ENCODE data around the gene MTHFD1L.

The MTHFD1L gene

DNA sequence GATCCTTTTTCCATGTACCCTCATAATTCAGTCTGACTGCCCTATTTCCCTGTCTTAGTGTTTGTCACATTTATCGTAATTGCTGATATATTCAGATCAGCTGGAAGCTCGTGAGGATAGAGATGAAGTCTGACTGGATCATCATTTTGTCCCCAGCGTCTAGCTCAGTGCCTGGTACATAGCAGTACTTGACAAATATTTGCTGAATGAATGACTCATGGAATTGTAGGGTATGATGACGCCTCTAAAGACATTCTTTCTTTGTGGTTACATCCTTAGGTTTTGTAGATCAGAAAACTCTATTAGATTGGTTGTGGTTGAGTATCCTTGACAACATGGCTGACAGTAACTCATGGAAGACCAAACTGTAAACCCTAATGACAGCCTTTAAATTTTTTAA lies 68.9 kb downstream of the MTHFD1L start:
- peak; percentile 80 for DNase-seq (ENCODE audit: low spot score)

- DNase-seq (ENCODE audit: low spot score) = no peak
Observed at GRCh38 chr6:150936021-150936555, 70.6 kb downstream of the MTHFD1L start.

GRCh38 chr6:150937132-150937906 lies 71.8 kb downstream of the MTHFD1L start:
- DNase-seq (ENCODE audit: low spot score) = no peak

GRCh38 chr6:150939399-150939798 lies 73.9 kb downstream of the MTHFD1L start:
- no peak for DNase-seq (ENCODE audit: low spot score)

- no peak for DNase-seq (ENCODE audit: low spot score)
Observed at GRCh38 chr6:150940941-150941340, 75.4 kb downstream of the MTHFD1L start.

GRCh38 chr6:150949526-150949925 lies 84.0 kb downstream of the MTHFD1L start:
- DNase-seq (ENCODE audit: low spot score) = peak; percentile 20

DNA sequence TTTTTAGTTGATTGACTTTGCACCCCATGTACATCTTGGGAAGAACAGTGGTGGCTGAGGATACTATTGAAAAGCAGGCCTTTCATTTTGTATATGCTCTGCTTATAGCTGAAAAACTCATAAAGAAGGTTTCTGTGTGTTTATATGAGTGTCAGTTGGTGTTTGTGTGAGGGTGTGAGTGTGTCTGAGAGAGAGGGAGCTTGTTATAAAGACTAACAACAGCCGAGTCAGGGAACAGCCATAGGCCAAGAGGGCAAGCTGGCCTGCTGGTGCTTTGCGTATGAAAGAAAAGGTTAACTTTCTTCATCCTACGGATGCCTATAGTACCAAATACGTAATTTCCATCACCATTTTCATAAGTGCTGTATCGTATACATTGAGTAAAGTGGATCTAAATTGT lies 88.3 kb downstream of the MTHFD1L start:
- no peak for DNase-seq (ENCODE audit: low spot score)

GRCh38 chr6:150959166-150959565 lies 93.7 kb downstream of the MTHFD1L start:
- DNase-seq (ENCODE audit: low spot score) = peak; percentile 18

DNA sequence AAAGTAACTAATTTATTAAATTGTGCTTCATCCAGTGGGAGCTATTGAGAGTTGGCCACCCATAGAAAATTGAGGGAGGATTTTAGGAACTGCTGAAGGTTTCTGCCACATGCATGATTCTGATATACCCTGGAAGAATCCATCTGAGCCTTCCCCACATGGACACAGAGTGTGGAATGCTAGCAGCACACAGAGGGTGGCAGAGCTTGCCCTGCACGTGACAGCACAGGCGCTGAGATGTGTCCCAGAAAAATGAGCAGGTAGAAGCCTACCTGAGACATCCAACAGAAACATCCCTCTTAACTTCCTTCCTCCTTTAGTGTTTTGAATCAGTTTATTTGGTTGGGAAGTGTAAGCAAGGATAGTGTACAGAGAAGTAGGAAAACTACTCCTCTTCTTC lies 96.9 kb downstream of the MTHFD1L start:
- DNase-seq (ENCODE audit: low spot score) = no peak

GRCh38 chr6:150964765-150965164 lies 99.3 kb downstream of the MTHFD1L start:
- DNase-seq (ENCODE audit: low spot score) = no peak

- DNase-seq (ENCODE audit: low spot score) = no peak
Observed at GRCh38 chr6:150966786-150967185, 101.3 kb downstream of the MTHFD1L start.

DNA sequence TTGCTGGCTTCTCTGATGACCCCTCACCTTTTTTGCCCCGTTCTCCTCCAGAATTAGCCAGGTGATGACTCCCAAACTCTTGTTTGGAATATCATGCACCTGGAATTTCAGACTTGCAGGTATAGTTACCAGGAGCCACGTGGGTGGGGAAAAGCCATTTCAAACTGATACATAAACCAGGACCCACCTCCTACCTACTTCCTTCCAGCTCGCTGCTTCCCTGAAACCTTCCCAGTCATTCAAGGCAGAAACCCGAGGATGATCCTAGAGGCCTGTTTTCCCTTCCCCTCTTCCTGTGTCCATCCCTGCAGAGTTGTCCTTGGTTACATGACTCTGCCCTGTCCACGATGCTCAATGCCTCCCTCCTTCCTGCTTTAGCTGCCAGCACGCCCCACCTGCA lies 101.9 kb downstream of the MTHFD1L start:
- no peak for DNase-seq (ENCODE audit: low spot score)

GRCh38 chr6:150967910-150968309 lies 102.4 kb downstream of the MTHFD1L start:
- no peak for DNase-seq (ENCODE audit: low spot score)

DNA sequence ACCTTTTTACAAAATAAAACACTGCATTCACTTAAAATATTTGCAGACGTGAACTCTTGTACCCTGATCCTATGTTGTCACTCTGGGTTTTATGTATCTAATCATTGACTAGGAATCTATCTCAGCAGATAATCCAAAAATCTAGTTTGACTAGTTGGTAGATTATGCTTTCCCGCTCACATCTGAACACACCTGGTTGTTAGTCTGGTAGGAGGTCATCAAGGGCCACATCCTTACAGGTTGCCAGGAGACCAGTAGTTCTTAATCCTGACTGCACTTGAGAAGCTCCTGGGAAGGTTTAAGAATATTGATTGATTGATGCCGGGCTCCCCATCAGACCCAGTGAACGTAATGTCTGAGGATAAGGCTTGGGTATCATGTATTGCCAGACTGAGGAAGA lies 104.4 kb downstream of the MTHFD1L start:
- DNase-seq (ENCODE audit: low spot score) = no peak

- DNase-seq (ENCODE audit: low spot score) = no peak
Observed at GRCh38 chr6:150971219-150971618, 105.7 kb downstream of the MTHFD1L start.

DNA sequence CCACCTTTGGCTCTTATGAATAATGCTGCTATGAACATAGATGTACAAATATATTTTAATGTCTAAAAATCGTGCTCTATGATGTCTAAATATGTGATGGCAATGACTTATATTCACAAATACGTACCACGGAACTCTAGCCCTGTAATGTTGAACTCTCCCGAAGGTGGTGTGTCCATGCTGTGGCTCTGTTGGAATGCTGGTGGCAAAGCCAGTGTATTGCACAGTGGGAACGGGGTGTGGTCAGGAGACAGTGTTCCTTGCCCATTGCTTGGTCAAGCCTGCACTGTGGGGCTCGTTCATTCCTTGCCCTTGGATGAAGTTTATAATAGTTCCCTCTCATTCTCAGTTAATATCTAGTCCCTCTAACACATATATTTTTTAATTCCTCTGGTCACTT lies 109.6 kb downstream of the MTHFD1L start:
- DNase-seq (ENCODE audit: low spot score) = no peak

DNA sequence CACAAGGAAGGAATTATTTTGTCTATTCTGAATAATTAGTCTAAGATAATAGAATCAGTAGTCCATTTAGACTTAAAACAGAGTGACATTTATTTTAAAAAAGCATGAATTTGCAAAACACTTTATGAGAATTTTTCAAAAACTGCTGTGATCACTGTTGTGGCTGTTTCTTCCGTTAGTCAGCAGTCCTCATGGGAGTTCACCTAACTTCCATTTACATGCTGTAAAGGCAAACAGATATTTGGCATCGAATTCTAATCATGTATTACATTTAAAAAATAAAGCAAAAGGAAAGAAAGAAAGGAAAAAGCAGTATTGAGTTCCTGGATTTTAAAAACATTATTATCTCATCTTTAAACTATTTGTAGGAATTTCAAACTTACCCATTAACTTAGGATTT lies 111.8 kb downstream of the MTHFD1L start:
- no peak for DNase-seq (ENCODE audit: low spot score)

- DNase-seq (ENCODE audit: low spot score) = no peak
Observed at GRCh38 chr6:150978624-150979023, 113.1 kb downstream of the MTHFD1L start.

DNA sequence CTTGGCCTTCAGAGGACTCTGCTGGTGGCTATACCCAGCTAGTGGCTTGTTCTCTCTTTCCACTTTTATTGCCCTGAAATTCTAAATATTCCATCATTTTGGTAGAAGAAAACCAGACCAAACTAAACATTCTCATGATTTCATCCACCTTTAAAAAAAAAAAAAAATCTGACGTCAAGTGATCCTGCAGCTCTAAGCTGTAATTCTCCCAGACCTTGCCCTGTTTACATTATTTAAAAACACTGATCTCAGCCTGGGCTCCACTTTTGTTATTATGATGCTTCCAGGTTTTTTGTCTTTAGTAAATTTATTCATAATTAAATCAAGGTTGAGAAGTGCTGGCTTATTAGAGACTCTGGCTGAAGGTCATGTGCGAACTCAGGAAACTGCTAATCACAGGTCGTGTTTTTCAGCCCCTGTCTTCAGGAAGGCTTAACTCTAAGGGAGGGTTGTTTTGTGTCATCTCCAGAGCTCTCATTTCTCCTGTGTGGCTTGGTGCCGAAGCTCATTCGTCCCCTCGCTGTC lies 114.4 kb downstream of the MTHFD1L start:
- no peak for DNase-seq (ENCODE audit: low spot score)

- no peak for DNase-seq (ENCODE audit: low spot score)
Observed at GRCh38 chr6:150981095-150981494, 115.6 kb downstream of the MTHFD1L start.

- DNase-seq (ENCODE audit: low spot score) = no peak
Observed at GRCh38 chr6:150981669-150982068, 116.2 kb downstream of the MTHFD1L start.

DNA sequence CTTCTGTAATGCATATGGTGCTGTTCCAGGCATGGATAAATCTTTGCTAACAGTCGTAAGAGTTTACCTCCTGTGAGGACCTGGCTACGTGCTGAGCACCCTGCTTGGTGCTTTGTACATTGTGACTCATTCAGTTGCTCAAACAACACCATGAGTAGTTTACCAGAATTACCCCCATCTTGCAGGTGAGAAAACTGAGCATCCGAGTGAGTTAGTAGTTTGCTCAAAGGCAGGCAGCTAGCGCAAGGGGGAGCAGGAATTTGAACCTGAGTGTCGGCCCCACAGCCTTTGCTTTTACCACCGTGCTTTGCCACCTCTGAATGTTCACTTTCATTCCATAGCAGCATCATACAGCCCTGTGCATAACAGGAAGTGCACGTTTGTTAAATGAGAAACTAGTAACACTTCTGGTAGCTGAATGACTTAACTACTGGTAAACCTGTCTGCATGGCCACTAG lies 121.9 kb downstream of the MTHFD1L start:
- peak; percentile 6 for DNase-seq (ENCODE audit: low spot score)

DNA sequence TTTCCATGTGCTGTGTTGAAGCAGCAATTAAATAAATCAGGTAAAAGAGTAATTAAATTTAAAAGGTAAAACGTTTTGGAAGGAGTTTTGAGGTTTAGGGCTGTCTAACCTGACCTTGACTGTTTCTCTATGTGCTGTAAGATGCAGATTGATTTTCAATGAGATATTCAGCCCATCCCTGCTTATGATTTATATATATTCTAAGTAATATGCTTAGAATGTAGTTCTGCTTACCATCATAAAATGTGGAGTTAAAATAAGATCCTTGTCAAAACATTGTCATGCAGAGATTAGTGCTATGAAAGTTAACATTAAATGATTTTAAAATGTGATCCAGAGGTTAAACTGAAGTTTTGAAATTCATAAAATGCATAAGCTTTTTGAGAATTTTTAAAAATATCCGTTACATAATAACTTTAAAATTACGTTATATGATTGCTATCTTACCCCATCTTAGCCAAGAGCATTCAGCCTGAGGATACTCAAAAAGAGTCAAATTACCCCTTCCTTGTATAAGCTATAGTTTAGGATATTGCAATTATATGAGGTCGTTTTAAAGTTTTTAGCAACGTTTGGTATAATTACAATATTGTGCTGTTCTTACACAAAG lies 122.5 kb downstream of the MTHFD1L start:
- DNase-seq (ENCODE audit: low spot score) = no peak

Data from kidney tubule cell (primary cell).